Esophagus (tissue), 2 donors: ENCODE measurements around the gene STX8. TPM values are rescaled to one million over a fixed set of nuclear protein-coding genes. Genes with fewer than 3 reads are reported as not detected.

Source experiments
- H3K27ac ChIP-seq, 2 donors: one replicate each; pipeline ENCODE4 v1.5.1; 2013; ENCODE audit warnings: low read depth in 2 of 2, mild to moderate bottlenecking in 2 of 2, inconsistent platforms in 1 of 2, low read length in 1 of 2, moderate library complexity in 1 of 2
- H3K27me3 ChIP-seq, 2 donors: one replicate each; pipeline ENCODE4 v1.6.1; 2013; ENCODE audit warnings: low read length in 2 of 2, control low read depth in 1 of 2, mild to moderate bottlenecking in 1 of 2; ENCODE audit not compliant: insufficient read depth in 2 of 2, control insufficient read depth in 1 of 2
- H3K36me3 ChIP-seq, 2 donors: one replicate each; pipeline ENCODE4 v1.6.1; 2013; ENCODE audit warnings: low read length in 1 of 2; ENCODE audit not compliant: control insufficient read depth in 2 of 2, insufficient read depth in 2 of 2
- H3K4me1 ChIP-seq, 2 donors: one replicate each; pipeline ENCODE4 v1.6.1; 2013; ENCODE audit warnings: low read length in 1 of 2; ENCODE audit not compliant: control insufficient read depth in 2 of 2, insufficient read depth in 2 of 2
- H3K4me3 ChIP-seq, 2 donors: one replicate each; pipeline ENCODE4 v1.5.1; 2013; ENCODE audit warnings: low read length in 2 of 2, mild to moderate bottlenecking in 2 of 2, low read depth in 1 of 2, moderate library complexity in 1 of 2
- H3K9me3 ChIP-seq, 2 donors: one replicate each; pipeline ENCODE4 v1.6.1; 2013; ENCODE audit warnings: mild to moderate bottlenecking in 2 of 2, low read depth in 1 of 2, low read length in 1 of 2, moderate library complexity in 1 of 2; ENCODE audit not compliant: control insufficient read depth in 2 of 2, insufficient read depth in 1 of 2
- WGBS, 2 donors: extraction: QIAGEN DNeasy Blood & Tissue Kit; methylation state at CpG; one replicate each; pipeline ENCODE4 v1.1.7; 2013; 5-methylcytosine and 5-hydroxymethylcytosine counted together
- polyA plus RNA-seq, 2 donors: library from polyadenylated mRNA; stranded (reverse); fragments of 200-250 nt; gene quantifications; one replicate each; pipeline ENCODE4 v1.2.3, GENCODE V29; 2013
- donor health status: healthy with polysubstance abuse.
- donor health status: Bipolar disorder and iron deficiency.

STX8 gene
- polyA plus RNA-seq, 2 donors = 37.0 to 44.8 TPM

DNA sequence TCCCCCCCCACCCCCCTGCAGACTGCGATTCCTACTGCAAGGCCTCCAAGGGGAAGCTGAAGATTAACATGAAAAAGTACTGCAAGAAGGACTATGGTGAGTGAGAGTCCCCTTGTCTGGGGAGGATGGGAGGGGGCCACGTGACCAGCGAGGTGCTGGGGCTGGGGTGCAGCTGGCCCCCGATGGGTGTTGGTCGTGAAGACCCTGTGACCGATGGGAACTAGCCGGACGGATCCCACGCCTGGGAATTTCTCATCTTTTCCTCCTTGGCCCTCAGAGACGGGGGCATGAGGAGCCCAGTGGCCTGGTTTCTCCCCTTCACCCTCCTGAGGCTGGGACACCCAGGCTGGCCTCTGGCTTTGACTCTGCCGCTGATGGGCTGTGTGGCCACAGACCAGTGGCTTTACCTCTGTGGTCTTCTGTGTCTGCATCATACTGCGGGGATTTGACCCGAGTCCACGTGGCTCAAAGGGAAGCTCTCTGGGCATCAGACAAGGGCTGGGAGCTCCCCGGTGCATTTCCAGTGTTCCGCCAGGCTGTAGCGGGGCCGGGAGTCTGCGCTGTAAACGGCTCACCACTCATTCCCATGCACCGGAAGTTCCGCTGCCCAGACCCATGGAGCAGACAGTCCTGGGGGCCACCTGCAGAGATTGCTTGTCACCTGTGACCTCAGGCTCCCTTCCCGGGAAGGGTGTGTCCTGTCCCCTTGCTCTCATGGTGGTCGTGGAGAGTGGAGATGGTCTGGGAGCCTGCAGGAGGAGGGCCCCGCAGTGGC is 354.3 kb downstream of the STX8 start:
- H3K4me3 ChIP-seq = no peak overlapping the region
- no peaks in the 10 kb centered on the region for H3K27me3 ChIP-seq
- H3K9me3 ChIP-seq = no peaks in the 10 kb centered on the region
- H3K4me1 ChIP-seq = peaks cover 0 to 16% of the 10 kb centered on the region in 2 donors
- WGBS, 2 donors = 90 to 91% methylated on average over 23 to 25 of the region's 25 CpGs
- no peak overlapping the region for H3K27ac ChIP-seq
- peaks cover 0 to 3% of the 10 kb centered on the region in 2 donors for H3K36me3 ChIP-seq

DNA sequence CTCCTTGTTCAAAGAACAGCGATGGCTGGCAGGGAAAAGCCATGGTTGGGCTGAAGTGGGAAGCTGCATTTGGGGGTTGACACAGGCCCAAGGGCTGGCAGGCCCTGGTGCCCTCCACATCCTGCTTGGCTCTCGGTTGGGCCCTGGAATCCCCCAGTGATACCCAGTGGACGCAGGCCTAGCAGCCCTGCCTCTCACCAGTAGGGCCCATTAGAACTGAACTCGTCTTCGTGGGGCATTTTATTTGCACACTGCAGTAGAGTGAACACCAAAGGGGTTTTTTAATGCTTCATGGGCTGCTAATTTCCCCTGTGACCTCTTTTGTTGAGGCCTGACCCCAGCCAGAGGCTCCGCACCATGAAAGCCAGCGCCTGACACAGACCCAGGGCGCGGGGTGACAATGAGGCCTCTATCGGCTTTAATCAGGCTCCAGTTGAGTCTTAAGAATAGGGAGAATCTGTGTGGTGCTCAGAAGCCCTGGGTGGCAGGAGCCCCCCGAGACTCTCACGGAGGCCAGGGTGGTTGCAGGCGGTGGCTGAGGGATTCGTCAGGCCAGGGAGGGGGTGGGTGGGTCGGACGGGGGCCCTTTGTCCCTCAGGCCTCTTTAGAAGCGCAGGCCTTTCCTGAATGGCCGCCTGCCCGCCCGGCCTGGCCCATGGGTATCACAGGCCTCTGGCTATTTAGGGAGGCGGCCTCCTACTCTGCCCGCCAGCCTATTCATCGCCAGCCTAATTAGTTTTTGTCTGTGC is 355.0 kb downstream of the STX8 start:
- Histone ChIP-seq H3K4me1 (peaks cover 0 to 11% of the 10 kb centered on the region in 2 donors), H3K36me3 (peaks cover 0 to 3% of the 10 kb centered on the region in 2 donors), H3K27ac (no peak overlapping the region), H3K4me3 (no peak overlapping the region), H3K9me3 (no peaks in the 10 kb centered on the region), H3K27me3 (no peaks in the 10 kb centered on the region)
- 88 to 89% methylated on average over 23 of the region's 23 CpGs for WGBS, 2 donors

DNA sequence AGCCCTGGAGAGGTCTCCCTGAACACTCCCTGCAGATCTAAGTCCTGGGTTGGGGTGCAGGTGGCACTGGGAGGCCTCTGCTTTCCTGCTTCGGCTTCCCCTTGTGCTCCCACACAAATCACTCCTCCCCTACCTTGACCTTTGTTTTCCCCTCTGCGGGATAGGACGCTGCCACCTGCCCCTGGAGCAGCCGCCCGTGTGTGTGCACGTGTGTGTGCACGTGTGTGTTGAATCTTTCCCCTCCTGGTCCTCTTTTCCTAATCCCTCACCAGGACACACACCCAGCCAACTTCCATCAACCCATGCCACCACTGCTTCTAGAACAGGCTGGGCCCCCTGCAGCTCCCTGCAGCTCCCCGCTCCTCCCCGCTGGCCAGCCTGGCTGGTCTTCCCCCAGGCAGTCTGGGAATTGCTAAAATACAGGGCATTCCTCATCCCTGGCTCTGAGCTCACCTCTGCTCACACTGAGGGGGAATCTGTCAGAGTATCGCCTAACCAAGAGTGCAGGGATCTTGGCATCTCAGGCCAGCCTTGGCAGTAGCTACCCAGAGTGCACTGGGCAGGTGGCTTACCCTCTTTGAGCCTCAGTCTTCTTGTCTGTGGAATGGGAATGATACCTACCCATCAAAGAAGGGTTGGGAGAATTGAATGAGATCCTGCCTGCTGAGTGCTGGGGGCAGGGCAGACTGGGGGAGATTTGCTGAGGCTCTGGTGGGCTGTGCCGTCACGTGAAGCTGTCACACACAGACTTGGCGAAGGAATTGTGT is 355.8 kb downstream of the STX8 start:
- Histone ChIP-seq H3K4me3 (no peak overlapping the region), H3K27ac (no peak overlapping the region), H3K9me3 (no peaks in the 10 kb centered on the region), H3K27me3 (no peaks in the 10 kb centered on the region), H3K36me3 (peaks cover 0 to 3% of the 10 kb centered on the region in 2 donors), H3K4me1 (peaks cover 0 to 7% of the 10 kb centered on the region in 2 donors)
- WGBS, 2 donors = 77 to 90% methylated on average over 13 of the region's 13 CpGs

DNA sequence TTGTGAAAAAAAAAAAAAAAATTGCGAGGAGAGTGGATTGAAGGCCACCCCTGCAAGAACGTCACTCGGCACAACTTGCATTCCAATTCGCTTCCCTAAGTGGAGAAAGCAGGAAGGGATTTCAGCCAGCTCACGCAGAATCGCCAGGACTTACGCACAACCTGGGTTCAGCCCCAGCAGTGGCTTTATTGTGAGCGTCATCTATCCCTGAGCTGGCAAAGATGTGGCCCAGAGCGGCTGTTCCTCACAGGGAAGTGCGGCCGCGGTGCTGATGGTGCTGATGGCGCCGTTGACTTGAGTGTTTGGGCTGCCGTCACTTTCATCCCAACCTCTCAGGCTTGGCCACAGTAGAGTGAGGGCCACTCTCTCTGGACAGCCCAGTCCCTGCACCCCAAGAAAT is 356.7 kb downstream of the STX8 start:
- WGBS, 2 donors = 92 to 95% methylated on average over 15 of the region's 15 CpGs
- H3K36me3 ChIP-seq = peaks cover 0 to 3% of the 10 kb centered on the region in 2 donors
- H3K4me3 ChIP-seq = no peak overlapping the region
- H3K9me3 ChIP-seq = no peaks in the 10 kb centered on the region
- H3K27ac ChIP-seq = peak overlapping the region in 1 of 2 donors; percentile 6
- H3K27me3 ChIP-seq = no peaks in the 10 kb centered on the region
- peaks cover 0 to 7% of the 10 kb centered on the region in 2 donors for H3K4me1 ChIP-seq

DNA sequence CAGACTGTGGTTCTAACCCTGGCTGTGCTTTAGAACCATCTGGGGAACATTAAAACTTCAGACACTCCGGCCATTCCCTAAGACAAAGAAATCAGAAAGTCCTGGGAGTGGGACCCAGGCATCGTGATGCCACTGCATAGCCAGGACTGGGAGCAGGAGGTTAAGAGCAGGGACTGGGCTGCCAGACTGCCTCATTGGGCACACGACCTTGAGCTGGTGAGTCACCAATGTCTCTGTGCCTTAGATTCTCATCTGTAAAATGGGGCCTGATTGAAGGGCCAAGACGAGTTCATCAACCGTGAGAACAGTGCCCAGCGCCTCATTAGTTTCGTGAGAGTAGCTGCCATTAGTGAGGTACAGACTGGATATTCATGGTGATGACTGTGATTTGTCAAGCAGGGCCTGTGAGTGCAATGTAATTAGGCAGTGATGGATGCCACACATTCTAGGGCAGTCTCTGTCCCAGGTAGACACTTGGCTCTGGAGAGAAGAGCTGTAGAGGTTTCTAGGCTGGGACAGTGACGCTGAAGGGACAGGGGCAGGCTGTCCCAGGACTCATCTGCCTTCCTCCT is 357.5 kb downstream of the STX8 start:
- Histone ChIP-seq H3K36me3 (no peaks in the 10 kb centered on the region), H3K9me3 (no peaks in the 10 kb centered on the region), H3K4me3 (no peak overlapping the region), H3K27me3 (no peaks in the 10 kb centered on the region), H3K27ac (peak overlapping the region; percentile 87), H3K4me1 (peaks cover 1 to 7% of the 10 kb centered on the region in 2 donors)
- WGBS, 2 donors = 77 to 80% methylated on average over 8 of the region's 8 CpGs

DNA sequence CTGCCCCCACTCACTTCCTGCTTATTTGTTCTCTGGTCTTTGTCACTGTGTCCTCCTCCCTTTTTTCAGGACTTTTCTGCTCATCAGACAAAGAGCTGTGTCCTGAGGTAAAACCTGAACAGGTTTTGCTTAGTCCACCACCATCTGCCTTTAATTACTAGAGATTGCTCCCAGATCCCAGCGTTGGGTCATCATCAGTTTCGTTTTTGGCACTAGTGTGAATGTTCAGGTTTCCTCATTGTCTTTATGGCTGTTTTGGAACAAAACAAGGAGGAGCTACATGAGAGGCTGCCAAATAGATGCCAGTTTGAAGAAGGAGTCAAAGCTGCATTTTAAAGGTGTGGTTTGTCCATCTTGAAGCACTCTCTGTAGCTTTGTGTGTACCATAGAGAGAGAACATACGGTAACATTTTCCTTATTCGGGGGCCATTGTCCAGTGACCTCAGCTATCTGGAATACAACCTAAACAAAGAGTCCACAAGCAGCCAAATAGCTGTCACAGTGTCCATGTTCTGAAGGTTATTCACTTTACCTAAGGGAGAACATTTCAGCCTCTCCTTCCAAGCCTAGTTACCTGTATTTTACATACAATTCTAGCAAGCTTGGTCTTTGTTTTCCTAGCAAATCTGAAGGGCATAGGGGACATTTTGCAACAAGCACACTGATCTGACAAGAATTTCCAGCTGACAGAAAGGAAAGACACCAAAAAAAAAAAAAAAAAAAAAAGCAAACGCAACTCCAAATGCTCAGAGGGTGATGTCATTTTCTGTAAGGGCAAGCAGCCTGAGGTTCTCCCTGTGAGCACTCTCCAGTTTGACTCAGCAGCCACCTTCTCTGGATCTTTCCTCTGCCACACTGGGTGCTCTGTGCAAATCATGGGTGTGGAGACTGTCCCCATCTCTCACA is 358.2 kb downstream of the STX8 start:
- peaks cover 4 to 7% of the 10 kb centered on the region in 2 donors for H3K4me1 ChIP-seq
- WGBS, 2 donors = 26 to 42% methylated on average over 5 of the region's 5 CpGs
- H3K27me3 ChIP-seq = no peaks in the 10 kb centered on the region
- peak overlapping the region; percentile 87 to 92 for H3K27ac ChIP-seq
- H3K9me3 ChIP-seq = no peaks in the 10 kb centered on the region
- no peaks in the 10 kb centered on the region for H3K36me3 ChIP-seq
- H3K4me3 ChIP-seq = no peak overlapping the region

DNA sequence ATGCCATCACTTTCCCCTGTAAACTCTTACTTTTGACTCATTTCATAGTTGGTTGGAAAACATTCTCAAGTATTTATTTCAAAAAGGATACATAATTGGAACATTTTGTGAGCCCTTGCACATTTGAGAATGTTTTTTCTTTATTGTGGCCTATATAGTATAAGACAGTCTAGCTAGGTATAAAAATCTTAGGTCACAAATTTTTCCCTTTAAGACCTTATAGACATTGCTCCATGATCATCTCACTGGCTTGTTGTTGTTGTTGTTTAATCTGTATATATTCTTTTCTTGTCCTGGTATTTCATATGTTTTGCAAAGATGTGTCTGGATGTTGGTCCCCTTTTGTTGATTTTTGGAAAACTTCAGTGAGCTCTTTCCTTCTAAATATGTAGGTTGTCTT is 360.2 kb downstream of the STX8 start:
- no peak overlapping the region for H3K27ac ChIP-seq
- no peaks in the 10 kb centered on the region for H3K36me3 ChIP-seq
- no peaks in the 10 kb centered on the region for H3K27me3 ChIP-seq
- H3K4me3 ChIP-seq = no peak overlapping the region
- H3K4me1 ChIP-seq = peaks cover 4 to 7% of the 10 kb centered on the region in 2 donors
- no peaks in the 10 kb centered on the region for H3K9me3 ChIP-seq

DNA sequence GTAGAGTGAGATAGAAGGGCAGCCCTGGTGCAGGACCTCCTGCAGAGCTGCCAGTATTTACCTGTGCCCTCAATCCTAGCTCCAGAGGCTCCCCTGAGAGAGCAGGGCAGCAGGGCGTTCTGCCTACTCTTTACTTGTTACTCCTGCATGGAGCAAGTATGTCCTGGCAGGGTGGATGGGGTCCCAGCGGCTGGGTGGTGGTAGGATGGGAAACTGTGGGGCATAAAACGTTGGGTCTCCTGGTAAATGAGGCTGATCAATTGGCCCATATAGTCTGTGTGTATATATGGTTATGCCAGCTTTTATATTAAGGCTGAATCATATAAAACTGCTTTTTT is 362.3 kb downstream of the STX8 start:
- H3K36me3 ChIP-seq = no peaks in the 10 kb centered on the region
- H3K27me3 ChIP-seq = no peaks in the 10 kb centered on the region
- no peak overlapping the region for H3K27ac ChIP-seq
- no peak overlapping the region for H3K4me3 ChIP-seq
- no peaks in the 10 kb centered on the region for H3K9me3 ChIP-seq
- WGBS, 2 donors = 79 to 83% methylated on average over 3 of the region's 3 CpGs
- H3K4me1 ChIP-seq = peaks cover 4 to 5% of the 10 kb centered on the region in 2 donors
